ENCODE data around the gene CSDE1. TPM values are rescaled to one million over a fixed set of nuclear protein-coding genes. Genes with fewer than 3 reads are reported as not detected.

The CSDE1 gene
- total and polyA plus RNA-seq, 11 donors = 177 to 1,317 (median 871) TPM

GRCh38 chr1:114676115-114676514 is 81.7 kb downstream of the CSDE1 start:
- TF ChIP-seq CTCF (IDR thresholded peaks at IDR 0.05) = no peak
- TF ChIP-seq POLR2A (IDR thresholded peaks at IDR 0.05) = no peak
- ATAC-seq (no peak), DNase-seq (no peak)
- Histone ChIP-seq H3K36me3 (no peaks in the 10 kb centered on the region), H3K4me1 (no peaks in the 10 kb centered on the region), H3K9me3 (no peaks in the 10 kb centered on the region), H3K4me3 (no peak overlapping the region), H3K27me3 (peaks cover 0 to 10% (median 3%) of the 10 kb centered on the region in 9 donors), H3K27ac (no peak overlapping the region)
- intact Hi-C loops (cut with DNase I) = loop anchor here in 2 of 10 donors (10.0 kb wide), 3 partner anchors 101 to 331 kb away; no protein-coding TSS in a partner anchor
- 84 to 92% (median 89%) methylated on average over 1 of the region's 1 CpG for WGBS, 4 donors

- Histone ChIP-seq H3K4me1 (peaks cover 0 to 17% (median 4%) of the 10 kb centered on the region in 12 donors), H3K36me3 (no peaks in the 10 kb centered on the region), H3K27ac (no peak overlapping the region), H3K9me3 (no peaks in the 10 kb centered on the region), H3K4me3 (no peak overlapping the region), H3K27me3 (peaks cover 0 to 4% (median 0%) of the 10 kb centered on the region in 9 donors)
- WGBS, 4 donors = 86 to 90% (median 89%) methylated on average over 7 of the region's 7 CpGs
- TF ChIP-seq CTCF (IDR thresholded peaks at IDR 0.05) (no peak), POLR2A (IDR thresholded peaks at IDR 0.05) (no peak)
- DNase-seq (no peak), ATAC-seq (no peak)
- intact Hi-C loops (cut with DNase I) = loop anchor here in 7 of 10 donors (2.0 to 10.0 kb wide), 10 partner anchors 85 to 327 kb away; partner anchors contain the start of genes BCAS2 (in 2 of the 7) and TRIM33 (in 1 of the 7)
Measured at GRCh38 chr1:114671939-114672275, 85.9 kb downstream of the CSDE1 start.

GRCh38 chr1:114671011-114671938 is 86.5 kb downstream of the CSDE1 start:
- no peaks in the 10 kb centered on the region for H3K9me3 ChIP-seq
- peak overlapping the region in 5 of 12 donors; percentile 68 to 87 (median 73) for H3K4me3 ChIP-seq
- ATAC-seq (no peak), DNase-seq (no peak)
- H3K4me1 ChIP-seq = peaks cover 0 to 17% (median 4%) of the 10 kb centered on the region in 12 donors
- peak in 7 of 12 donors; percentile 2 to 45 (median 23) for TF ChIP-seq CTCF (IDR thresholded peaks at IDR 0.05)
- TF ChIP-seq POLR2A (IDR thresholded peaks at IDR 0.05) = no peak
- 63 to 76% (median 69%) methylated on average over 9 of the region's 9 CpGs for WGBS, 4 donors
- H3K36me3 ChIP-seq = no peaks in the 10 kb centered on the region
- peak overlapping the region in 5 of 12 donors; percentile 84 to 91 (median 88) for H3K27ac ChIP-seq
- intact Hi-C loops (cut with DNase I) = loop anchor here in 7 of 10 donors (2.0 to 10.0 kb wide), 10 partner anchors 84 to 326 kb away; partner anchors contain the start of genes BCAS2 (in 2 of the 7) and TRIM33 (in 1 of the 7)
- peaks cover 0 to 4% (median 0%) of the 10 kb centered on the region in 9 donors for H3K27me3 ChIP-seq

All from heart left ventricle (tissue), 16 donors.